ENCODE measurements around the gene RASGRP3.

RASGRP3 gene

DNA sequence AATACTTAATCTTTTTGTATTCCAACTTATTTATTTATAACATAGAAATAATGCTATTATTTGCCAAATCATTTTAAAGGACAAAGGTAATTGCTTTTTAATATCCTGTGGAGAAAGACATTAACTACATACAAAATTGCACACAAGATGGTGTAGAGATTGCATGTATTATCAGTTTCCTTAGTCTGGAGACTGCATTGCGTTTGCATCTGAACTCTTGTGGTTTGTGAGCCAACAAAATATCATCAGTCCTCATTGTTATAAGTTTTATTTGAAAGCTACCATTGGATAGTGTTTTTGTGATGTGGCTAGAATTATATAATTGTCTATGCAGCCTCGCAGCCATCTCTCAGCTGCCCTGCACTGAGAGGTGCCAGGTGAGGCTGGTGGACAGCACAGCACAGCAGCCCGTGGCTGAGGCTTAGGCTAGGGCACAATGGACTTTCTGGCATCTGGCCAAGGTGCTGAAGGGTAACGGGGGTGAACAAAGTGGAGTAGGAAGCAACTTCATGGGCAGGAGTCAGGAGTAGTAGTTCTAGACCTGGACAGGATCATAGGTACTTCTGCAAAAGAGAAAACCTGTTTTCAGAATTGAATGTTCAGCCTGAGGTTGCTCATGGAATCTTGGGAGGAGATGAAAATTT lies 15.1 kb downstream of the RASGRP3 start:
- H3K4me3 ChIP-seq (ENCODE audit: low read depth, low read length) = no peak overlapping the region

DNA sequence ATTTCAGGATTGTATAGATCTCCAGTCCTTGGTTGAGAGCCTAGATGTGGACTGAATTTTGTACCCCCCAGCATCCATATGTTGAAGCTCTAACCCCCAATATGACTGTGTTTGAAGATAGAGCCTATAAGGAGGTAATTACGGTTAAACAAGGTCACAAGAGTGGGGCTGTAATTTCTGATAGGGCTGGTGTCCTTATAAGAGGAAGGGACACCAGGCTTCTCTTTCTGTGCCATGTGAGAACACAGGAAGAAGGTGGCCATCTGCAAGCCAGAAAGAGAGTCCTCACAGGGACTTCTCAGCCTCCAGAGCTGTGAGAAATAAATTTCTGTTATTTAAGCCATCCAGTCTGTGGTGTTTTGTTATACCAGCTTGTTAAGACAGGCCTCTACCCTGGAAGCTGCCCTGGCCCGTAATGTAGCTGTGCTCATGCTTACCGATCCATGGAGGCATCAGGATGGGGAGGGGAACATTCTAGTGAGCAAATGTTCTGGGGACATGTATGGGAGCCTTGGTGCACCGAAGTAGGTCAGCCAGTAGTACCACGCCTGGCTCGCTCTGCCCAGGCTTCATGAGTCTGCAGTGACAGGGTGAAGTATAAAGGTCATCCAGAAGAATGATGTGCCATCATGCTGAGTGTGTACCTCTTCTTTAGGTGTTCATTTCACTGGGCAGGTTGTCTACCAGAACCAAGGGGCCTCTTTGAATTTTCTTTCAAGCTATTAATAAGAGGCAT lies 16.1 kb downstream of the RASGRP3 start:
- H3K4me3 ChIP-seq (ENCODE audit: low read depth, low read length) = no peak overlapping the region

DNA sequence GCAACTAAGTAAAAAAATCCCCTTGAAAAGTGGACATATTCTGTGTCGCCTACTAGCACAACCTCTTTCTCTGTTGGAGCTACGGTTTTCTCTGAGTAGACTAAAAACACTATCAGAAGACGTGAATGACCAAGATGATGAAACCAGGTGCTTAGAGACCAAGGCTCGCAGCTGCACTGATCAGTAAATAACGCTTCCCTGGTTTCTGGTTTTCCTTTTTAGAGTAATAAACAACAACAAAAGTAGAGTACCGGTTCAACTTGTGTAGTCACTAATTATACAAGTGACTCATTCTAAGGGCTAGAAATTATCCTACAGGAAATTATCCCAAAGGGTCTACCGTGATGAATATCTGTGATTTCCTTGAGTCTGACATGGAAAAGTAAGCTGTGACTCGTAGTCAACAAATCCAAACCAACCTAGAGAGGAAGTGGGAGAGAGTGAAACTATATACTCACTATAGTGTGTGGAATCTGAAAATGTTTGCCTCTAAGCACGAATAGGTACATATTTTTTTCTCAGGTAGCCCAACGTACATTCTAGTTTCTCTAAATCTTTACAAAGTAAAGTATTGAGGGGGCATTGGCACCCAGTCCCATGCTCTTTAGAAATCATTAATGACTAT lies 17.8 kb downstream of the RASGRP3 start:
- no peak overlapping the region for H3K4me3 ChIP-seq (ENCODE audit: low read depth, low read length)

DNA sequence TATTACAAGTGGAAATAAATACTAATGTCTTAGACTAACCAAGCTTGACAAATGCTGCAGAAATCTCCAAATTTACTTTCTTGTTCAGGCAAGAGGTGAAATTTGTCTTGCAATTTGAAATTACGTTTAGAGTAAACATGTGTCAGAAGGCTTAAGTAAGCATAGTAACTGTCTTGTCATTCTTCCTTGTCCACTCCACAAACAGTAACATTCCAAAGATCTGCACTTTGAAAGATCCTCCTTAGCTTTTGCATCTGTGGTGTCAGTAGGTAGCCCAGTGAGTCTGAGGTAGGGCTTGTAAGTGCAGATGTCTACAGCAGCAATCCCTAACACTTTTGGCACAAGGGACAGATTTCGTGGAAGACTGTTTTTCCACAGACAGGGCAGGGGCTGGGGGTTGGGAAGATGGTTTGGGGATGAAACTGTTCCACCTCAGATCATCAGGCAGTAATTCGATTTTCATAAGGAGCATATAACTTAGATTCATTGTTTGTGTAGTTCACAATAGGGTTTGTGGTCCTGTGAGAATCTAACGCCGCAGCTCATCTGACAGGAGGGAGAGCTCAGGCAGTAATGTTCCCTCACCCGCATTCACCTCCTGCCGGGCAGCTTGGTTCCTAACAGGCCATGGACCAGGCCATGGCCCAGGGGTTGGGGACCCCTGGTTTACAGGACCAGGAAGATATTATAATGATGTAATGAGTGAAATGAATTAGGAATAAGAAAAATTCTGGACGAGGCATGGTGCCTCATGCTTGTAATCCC lies 18.6 kb downstream of the RASGRP3 start:
- no peak overlapping the region for H3K4me3 ChIP-seq (ENCODE audit: low read depth, low read length)

DNA sequence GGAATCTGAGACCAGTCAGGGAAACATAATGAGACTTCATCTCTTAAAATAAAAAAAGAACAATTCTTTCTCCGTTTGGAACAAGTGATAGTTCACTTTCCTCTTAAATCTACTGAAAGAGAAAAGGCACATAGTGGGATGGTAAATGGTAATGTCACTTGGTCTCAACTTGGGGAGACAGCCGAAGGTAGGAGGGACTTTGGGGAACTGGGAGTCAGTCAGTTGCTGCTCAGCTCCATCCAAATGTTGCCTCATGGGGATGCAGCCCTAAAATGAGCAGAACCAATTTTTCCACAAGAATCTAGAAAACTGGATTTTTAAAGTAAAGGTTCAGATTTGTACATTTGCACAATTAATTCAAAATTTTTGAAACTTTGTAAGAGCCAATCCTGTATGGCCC lies 19.2 kb downstream of the RASGRP3 start:
- H3K4me3 ChIP-seq (ENCODE audit: low read depth, low read length) = no peak overlapping the region

DNA sequence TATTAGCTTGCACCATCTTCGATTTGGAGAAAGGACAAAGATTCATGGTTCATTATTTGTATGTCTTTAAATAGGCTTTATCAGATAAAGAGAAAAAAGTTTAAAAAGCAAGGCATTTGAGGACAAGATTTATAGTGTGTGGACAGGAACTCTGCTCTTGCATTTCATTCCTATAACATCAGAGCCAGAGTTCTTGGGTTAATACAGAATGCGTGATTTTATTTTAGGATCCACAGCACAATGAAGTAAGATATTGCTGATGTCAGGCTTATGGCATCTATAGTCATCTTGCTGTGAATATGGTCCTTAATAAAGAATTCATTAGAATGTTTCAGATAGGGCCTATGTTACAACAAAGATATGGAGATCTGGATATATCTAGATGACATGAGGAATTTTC lies 19.7 kb downstream of the RASGRP3 start:
- no peak overlapping the region for H3K4me3 ChIP-seq (ENCODE audit: low read depth, low read length)

DNA sequence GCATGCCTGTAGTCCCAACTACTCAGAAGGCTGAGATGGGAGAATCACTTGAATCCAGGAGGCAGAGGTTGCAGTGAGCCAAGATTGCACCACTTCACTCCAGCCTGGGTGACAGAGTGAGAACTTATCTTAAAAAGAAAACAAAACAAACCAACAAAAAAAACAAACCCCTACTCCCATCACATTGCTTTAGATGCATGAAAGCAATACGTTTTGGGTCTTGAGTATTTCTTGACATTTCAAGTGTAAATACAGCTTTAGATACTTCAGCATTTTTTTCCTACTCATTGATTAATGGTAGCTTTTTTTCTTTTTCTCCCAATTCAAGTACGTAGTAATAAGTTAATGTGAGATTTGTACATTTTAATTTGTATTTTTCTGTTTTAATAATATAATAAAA lies 20.3 kb downstream of the RASGRP3 start:
- H3K4me3 ChIP-seq (ENCODE audit: low read depth, low read length) = no peak overlapping the region

DNA sequence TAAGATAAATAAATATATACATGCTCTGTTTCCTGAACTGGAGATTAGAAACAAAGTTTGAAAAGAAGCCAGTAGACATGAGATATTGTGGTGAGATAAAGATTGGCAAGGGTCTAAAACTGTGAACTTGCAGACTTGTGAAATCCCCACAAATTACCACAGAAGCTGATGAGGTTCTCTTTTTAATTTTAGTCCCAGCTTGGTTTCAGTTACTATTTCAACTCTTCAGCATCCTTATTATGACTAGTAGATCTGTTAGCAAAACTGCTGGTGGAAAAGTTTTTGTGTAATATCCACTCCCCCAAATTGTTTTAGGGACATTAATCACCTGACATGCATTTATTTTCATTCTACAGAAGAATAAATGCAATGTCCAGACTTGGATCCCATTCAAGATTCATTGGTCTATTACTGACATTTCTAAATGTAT lies 20.8 kb downstream of the RASGRP3 start:
- no peak overlapping the region for H3K4me3 ChIP-seq (ENCODE audit: low read depth, low read length)

DNA sequence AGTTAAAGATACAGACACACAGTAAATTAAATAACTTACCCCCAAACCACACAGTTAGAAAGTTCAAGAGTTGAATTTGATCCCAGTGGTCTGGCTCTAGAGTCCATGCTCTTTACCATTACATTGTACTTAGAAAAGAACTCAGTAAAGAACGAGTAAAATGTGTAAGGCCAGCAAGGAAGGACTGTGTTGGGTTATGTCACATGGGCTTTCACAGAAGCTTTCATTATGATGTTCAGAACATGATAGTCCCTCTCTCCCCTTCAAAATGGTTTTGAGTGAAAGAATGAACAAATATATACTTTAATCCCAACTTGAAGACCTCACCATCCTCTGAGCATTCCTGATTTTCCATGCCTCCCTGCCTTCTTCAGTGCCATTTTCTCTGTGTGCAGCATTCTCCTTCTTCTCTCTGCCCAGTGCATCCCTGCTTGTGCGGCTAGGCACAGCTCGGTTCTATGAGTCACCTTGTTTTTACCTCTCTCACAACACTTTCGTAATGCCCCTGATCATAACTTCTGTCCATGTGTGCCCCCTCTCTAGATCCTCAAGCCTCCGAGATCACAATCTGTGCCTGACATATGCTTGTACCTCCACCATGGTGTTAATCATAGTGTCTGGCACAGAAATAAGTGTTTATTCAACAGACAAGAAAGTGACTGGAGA lies 22.0 kb downstream of the RASGRP3 start:
- no peak overlapping the region for H3K4me3 ChIP-seq (ENCODE audit: low read depth, low read length)

DNA sequence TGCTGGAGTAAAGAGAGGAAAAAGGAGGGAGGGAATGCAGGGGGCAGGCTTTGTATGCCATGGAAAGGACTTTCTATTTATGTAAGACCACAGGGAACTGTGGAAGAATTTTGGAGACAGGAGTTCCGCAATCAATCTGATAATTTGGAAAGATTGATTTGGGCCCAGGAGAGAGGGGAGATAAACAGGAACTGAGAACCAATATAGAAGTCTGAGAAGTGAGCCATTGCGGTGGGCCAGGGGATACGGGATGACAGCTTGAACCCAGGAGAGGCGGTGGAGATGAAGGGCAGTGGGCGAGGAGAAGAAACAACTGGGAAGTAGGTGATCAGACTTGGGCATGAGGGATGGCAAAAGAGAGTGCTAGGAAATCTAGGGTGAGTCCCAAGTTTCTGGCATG lies 23.7 kb downstream of the RASGRP3 start:
- H3K4me3 ChIP-seq (ENCODE audit: low read depth, low read length) = no peak overlapping the region

DNA sequence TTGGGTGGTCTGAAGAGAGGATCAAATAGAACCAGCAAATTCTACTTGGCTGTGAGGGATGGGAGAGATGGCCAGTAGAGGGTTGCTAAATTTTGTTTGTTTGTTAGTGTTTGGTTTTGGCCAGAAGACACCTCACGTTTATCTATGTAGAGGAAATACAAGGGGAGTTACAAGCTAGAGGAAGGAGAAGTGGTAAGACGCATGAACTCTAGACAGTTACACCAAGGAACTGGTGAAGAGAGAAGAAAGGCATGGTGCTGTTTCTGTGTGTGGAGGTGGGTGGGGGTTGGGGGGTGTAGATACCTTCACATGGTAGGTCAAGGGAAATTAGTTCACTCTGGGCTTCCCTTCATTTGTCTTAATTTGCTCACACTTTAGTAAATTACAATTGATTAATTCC lies 25.6 kb downstream of the RASGRP3 start:
- H3K4me3 ChIP-seq (ENCODE audit: low read depth, low read length) = no peak overlapping the region

DNA sequence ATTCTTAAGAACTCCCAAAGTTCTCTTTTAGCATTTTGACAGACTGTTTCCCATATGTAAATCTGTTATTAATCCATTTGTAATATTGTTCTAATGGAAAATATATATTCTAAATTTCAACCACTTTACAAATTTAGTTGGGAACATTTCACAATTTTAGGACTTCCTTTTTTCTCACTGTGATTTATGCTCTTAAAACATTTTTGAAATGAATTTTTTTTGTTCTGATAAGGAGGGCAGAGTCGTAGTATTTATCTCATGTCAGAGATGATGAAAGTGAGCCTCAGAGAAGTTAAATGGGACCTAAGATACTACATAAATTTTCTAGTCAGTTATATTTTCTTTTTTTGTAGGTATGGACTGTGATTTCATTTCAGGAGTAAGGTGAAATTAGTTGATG lies 26.6 kb downstream of the RASGRP3 start:
- H3K4me3 ChIP-seq (ENCODE audit: low read depth, low read length) = no peak overlapping the region

DNA sequence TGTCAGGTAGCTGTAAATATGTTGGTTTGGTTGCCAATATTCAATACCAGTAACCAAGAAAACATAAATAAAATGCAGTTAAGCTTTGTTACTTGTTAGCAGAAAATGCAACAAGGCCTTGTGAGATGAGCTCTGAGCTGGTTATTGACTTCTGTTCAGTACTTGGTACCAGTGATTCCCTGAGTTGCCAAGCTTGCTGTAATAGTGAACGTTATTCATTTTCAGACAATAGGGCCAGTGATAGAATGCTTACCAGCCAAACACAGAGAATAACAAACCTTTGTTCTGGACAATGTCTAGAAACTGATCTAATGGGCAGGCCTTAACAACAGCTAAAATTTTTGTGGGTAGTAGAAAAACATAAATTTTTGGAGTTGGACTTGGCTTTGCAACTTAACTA lies 29.5 kb downstream of the RASGRP3 start:
- no peak overlapping the region for H3K4me3 ChIP-seq (ENCODE audit: low read depth, low read length)

DNA sequence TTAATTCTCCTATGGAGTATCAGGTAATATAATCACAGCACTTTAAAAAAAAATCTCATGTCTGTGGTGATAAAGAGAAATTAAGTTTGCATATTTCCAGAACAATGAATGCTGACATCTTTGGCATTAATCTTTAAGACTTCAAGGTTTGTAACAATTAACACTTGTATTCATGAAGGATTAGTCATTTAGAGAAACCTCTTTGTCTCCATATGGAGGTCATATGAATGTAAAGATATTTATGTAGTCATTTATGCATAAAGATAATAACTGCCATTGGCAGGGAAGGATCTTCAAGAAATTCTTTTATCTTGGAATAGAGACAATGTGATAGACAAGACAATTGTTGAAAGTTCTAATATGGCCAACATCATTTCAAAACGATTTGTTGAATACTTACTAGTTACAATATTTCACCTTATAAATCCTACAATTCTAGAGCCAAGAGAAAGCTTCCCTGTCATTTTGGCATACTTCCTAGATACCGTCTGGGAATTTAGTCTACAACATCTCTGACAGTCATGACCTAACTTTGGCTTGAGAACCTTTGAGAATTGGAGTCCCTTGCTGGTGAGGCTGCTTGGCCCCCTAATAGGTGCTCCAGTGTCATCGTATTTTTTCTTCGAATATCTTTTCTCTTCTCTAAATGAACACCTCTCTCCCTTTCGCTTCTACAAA lies 33.6 kb downstream of the RASGRP3 start:
- H3K4me3 ChIP-seq (ENCODE audit: low read depth, low read length) = no peak overlapping the region

DNA sequence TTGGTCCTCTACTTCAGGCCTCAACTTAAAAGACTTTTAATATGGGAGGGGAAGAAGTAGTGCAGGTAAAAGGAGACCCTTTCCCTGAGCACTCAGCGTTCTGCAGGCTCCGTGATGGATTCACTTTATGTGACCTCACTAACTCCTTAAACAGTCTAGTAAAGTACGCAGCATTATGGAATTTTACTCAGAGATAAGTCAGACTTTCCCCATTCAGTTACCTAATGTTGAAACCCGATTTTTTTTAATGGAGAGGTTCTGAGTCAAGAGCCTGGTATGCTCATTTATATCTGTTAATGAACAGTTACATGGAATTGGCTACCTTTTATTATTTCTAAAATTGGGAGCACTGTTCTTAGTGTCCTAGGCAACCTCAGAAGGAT lies 34.1 kb downstream of the RASGRP3 start:
- H3K4me3 ChIP-seq (ENCODE audit: low read depth, low read length) = no peak overlapping the region

DNA sequence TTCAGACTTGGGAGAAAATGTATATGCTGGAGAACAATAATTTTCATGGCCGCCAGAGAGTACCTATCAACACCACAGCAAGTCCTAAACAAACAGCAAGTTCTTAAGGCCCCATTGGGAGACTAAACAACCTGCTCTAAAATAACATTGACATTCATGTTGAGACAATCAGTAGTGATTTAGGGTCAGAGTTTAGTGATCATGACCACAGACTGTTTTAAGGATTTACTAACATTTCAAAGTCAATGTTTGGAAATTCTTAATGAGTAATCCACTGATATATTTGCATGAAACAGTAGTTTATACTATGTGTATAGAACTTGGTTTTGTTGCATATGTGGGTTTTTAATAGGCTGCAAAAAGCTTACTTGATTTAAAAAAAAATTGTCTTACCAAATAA lies 34.7 kb downstream of the RASGRP3 start:
- no peak overlapping the region for H3K4me3 ChIP-seq (ENCODE audit: low read depth, low read length)

DNA sequence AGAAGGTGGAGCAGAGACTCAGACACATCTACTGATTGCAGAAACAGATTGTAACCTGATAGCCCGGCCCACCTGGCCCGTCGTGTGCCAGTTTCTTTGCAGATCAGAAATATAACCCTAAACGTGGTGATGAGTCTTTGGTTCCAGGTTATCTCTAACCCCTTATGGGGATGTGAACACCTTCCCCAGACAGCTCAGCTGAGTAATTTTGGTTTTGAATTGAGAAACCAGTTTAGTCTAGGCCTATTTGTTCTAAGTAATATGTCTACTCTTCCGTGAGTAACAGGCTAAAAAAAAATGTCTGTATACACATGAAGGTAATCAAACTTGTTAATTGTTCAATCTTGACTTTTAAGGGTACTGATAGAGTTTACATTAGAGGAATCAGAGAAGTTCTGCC lies 35.7 kb downstream of the RASGRP3 start:
- H3K4me3 ChIP-seq (ENCODE audit: low read depth, low read length) = no peak overlapping the region

DNA sequence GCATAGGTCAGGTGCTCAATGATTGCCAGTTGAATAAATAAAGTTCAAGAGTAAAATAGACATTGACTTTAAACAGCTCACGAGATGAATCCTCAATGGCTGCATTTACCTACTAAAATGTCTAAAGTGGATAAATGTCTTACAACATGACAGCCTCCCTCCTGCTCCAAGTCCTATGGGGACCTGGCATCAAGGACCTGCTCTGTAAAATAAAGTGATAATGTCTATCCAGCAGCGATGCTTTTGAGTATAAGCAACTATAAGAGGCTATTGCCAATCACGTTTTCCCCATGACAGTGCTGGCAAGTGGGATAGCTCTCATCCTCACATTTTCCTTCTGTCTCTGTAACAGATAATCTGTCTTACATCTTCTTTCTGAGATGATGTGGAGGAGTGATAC lies 37.0 kb downstream of the RASGRP3 start:
- no peak overlapping the region for H3K4me3 ChIP-seq (ENCODE audit: low read depth, low read length)

DNA sequence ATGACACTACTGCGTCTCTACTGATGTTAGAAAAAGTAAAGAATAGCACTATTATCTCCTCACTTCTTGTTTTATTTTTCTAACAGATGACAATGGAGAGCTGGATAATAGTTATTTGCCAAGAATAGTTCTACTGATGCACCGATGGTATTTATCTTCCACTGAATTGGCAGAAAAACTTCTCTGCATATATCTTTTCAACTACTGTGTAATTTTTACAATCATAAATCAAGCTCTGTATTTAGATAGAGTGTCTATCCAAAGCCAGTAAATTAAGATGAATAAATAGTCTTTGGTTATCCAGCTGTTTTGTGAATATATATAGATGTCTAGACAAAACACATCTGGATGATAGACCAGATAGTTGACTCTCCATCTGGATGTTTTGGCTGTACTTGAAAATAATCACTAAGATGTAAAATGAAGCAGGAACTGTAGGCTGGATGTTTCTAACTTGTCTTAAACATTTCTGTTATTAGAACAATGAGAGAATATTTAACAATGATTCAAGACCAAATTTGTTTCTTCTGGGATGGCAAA lies 40.1 kb downstream of the RASGRP3 start:
- no peak overlapping the region for H3K4me3 ChIP-seq (ENCODE audit: low read depth, low read length)

DNA sequence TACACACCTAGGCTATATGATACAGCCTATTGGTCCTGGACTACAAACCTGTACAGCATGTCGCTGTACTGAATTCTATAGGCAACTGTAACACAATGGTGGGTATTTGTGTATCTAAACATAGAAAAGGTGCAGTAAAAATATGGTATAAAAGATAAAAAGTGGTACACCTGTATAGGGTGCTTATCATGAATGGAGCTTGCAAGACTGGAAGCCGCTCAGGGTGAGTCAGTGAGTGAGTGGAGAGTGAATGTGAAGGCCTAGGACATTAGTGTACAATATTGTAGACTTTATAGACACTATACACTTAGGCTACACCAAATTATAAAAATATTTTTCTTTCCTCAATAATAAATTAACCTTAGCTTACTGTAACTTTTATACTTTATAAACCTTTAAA lies 41.8 kb downstream of the RASGRP3 start:
- H3K4me3 ChIP-seq (ENCODE audit: low read depth, low read length) = no peak overlapping the region

All from iPS-11a (cell line).